Lung microvascular endothelial cell (primary cell): ENCODE data around the gene SSX2IP. TPM values are rescaled to one million over a fixed set of nuclear protein-coding genes. Genes with fewer than 3 reads are reported as not detected.
"Not testable (repeated sequence)": the region's sequence is repeated elsewhere in the genome, so short reads cannot be mapped to it uniquely, and the experiment has no call there.

Experiments
- DNase-seq, 2 donors: peaks; one replicate each; pipeline versions ENCODE4 v3.0.0 to v3.0.0-alpha.2; 2010; ENCODE audit warnings: low read depth in 2 of 2
- total RNA-seq: library from RNA; depleted of rRNA; stranded (reverse); fragments of >200 nt; gene quantifications from 2 replicates; pipeline ENCODE4 v1.2.1, GENCODE V29; 2014

SSX2IP gene
- total RNA-seq, result 0.60 and 0.87 TPM in 2 replicates

GRCh38 chr1:84690397-84691121, at the start of gene SSX2IP:
Gene SSX2IP, minus strand, starts transcription at chr1:84690461. Its CDS starts 19,242 bp downstream, at chr1:84671219.
- peak; percentile 93 to 96 for DNase-seq

DNA sequence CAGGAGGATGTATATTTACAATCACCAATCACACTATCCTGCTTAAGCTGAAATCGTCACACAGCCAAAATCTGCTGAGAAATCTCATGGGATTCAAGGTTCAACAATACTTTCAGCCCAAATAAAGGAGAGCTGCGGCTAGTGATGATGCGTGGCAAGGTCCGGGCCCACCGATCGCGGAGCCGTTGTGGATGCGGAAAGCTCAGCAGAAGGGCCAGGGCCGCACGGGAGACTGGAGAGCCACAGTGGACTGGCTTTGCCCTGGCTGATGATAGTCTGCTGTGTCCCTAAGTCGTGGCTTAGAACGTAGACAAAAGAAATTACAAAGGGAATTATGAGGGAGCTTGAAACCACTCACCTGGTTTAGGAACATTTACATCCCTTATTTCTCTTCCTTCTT, 48.0 kb upstream of the SSX2IP start:
- no peak for DNase-seq

GRCh38 chr1:84737590-84737989, 47.3 kb upstream of the SSX2IP start:
- DNase-seq, result no peak

- no peak for DNase-seq
Observed at GRCh38 chr1:84736944-84737343, 46.7 kb upstream of the SSX2IP start.

DNA sequence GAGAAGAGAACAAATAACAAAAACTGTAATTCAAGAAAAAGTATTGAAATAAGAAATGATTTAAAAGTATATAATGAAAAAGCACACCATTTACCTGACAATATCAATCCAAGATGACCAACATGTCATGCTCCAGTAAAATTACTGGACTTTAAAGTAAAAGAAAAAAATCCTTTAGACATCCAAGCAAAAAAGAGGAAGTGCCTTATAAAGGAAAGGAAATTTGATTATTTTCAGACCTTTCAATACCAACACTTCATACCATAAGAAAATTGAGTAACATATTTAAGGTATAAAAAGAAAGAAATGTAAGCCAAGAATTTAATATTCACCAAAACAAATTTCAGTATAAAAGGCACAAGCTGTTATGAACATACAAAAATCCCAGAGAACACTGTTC, 46.2 kb upstream of the SSX2IP start:
- DNase-seq, result no peak

DNA sequence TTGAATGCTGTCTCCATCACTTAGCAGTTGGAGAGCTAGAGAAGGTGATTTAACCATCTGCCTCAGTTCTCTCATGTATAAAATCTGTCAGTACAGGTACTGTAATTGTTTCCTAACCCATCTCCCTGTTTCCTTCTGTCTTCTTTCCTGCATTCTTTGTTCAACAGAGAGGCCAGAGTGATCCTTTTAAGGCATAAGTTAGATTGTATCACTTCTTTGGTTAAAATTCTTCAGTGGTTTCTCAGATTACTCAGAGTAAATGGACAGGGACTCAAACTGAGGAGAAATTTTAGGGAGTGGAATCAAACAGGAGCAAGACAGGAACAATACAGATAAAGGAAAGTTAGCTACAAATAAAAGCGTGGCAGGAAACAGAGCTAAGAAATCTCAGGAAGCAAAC, 45.2 kb upstream of the SSX2IP start:
- no peak for DNase-seq

GRCh38 chr1:84732520-84732919, 42.3 kb upstream of the SSX2IP start:
- no peak for DNase-seq

DNA sequence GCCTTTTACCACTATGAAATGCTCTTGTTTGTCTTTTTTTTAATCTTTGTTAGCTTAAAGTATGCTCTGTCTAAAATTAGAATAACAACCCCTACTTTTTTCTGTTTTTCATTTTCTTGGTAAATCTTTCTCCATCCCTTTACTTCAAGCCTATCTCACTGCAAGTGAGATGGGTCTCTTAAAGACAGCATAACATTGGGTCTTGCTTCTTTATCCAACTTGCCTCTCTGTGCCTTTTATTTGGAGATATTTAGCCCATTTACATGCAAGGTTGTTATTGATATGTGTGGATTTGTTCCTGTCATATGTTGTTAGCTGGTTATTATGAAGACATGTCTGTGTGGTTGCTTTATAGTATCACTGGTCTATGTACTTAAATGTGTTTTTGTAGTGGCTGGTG, 41.3 kb upstream of the SSX2IP start:
- DNase-seq, result no peak

DNA sequence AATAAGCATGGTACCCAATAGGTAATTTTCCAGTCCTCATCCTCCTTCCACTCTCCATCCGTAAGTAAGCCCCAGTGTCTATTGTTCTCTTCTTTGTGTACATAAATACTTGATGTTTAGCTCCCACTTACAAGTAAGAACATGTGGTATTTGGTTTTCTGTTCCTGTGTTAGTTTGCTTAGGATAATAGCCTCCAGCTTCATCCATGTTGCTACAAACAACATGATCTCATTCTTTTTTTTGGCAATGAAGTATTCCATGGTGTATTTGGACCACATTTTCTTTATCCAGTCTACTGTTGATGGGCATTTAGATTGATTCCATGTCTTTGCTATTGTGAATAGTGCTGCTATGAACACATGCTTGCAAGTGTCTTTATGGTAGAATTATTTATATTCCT, 37.5 kb upstream of the SSX2IP start:
- DNase-seq, result not testable (repeated sequence)

- DNase-seq, result peak in 1 of 2 donors; percentile 6
Observed at GRCh38 chr1:84726593-84727499, 36.6 kb upstream of the SSX2IP start.

GRCh38 chr1:84724128-84724860, 34.0 kb upstream of the SSX2IP start:
- peak; percentile 14 to 45 for DNase-seq

GRCh38 chr1:84722794-84723193, 32.5 kb upstream of the SSX2IP start:
- no peak for DNase-seq

- not testable (repeated sequence) for DNase-seq
Observed at GRCh38 chr1:84721872-84722271, 31.6 kb upstream of the SSX2IP start.

GRCh38 chr1:84721152-84721551, 30.9 kb upstream of the SSX2IP start:
- DNase-seq, result peak in 1 of 2 donors; percentile 24

DNA sequence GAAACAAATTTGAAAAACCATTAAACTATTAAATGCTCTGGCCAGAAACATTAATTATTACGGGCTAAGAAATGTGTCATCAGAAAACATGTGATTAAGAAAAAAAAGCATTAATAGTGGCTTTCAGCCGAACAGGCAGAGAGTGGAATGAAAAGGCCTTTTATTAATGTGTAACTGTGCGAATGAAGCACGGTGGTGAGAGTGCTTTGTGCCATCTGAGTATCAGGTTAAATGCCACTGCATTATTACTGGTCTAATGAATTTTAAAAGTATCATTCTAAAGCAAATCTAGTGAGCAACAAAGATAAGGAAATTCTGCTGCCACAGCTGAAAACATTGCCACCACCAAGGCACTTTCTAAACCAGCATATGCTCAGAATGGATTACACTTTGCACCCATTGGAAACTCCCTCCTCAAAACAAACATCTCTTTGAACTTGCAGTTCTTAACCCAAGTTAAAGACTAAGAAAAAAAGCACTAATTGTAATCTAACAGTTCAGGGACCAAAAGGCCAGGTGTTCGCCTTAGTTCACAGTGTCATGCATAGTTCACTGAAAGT, 30.0 kb upstream of the SSX2IP start:
- DNase-seq, result no peak

DNA sequence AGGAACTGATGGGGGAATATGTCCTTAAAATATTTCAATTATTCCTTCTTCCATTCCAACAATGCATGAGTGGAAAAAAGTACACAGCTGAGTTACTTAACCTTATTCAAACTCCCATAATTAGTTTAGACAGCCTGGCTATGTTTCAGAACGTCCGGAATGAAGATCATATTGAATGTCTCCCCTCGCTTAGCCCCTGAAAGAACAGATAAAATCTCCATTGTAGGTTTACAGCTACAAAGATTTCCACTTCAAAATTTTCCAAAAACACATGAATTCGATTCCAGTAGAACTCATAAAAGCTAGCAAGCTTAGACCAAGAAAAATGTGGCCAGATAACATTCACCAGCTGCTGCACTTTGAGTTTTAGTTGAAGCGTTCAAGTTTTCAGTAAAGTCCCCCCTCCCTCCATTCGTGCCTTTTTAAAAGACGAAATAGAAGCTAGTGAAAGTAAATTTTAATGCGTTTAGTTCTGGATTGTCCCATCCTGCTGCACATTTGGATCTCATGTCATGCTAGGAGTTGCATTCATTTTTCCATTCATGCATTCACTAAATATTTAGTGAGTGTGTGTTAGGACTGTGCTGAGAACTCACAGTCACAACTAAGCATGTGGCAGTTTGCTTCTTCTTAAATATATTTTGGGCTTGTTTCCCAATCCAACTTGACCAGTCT, 29.4 kb upstream of the SSX2IP start:
- DNase-seq, result no peak

- DNase-seq, result no peak
Observed at GRCh38 chr1:84715342-84716019, 25.2 kb upstream of the SSX2IP start.

DNA sequence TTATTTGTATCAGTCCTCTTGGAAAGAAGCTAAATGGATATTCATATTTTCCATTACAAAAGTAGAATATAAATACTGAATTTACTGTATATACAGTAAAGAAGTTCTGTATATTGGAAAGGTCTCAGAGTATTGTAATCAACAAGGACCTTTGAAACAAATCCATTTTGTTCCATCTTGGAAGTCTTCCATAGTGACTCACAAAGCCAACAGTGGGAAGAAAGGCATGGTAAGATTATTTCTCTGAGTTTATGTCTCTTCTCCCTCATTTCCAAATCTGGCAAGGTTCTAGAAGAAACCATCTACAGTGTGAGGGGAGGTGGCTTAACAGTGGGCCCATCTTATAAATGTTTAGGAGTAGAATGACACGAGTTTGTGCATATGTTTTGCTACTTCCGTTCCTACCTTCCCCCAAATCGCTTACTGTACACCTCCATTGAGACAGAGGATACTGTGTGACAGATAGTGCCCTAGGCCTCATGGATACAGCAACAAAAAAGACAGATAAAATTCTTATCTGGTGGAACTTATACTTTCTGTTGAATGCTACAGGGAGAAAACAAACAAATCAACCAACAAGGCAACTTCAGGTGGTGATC, 22.1 kb upstream of the SSX2IP start:
- peak in 1 of 2 donors; percentile 6 for DNase-seq

DNA sequence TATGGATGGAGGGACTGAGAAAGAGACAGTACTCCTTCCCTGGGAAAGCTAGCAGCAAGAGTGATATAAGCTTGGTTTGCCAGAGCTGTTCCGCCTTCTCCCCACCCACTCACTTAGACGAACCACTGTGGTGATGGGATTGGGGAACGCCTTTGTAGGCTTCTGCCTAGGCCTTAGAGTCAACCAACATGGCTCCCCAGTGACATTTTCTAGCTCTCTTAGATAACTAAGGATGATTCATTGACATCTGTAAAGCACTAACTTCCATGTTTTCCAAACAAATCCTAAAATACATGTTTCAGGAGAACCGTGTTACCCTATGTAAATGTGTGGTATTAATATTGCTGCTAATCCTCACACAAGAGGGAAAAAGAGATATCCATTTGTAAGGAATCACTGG, 21.6 kb upstream of the SSX2IP start:
- DNase-seq, result no peak

DNA sequence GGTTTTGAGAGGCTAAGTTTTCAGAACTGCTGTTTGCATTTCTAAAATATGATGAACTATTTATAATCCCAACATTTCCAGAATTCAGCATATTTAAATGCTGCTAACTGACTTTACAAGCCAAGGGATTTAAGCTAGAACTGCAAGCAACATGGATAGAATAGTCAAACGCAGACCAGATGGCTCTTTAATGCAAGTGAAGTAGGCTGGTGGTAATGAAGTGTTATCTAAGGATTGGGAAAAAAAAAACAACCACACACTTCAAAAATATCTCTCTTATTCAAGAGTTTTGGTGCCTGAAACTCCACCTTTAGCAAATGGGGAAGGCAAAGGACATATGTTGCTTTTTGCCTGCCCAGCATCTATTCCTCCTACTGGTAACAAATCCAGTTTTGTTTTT, 20.9 kb upstream of the SSX2IP start:
- DNase-seq, result no peak
